Mesenchymal stem cell (in vitro differentiated cells and primary cell): ENCODE data around the gene FBXO3.

ENCODE experiments used
- DNase-seq: peaks from one replicate; pipeline ENCODE4 v3.0.0-alpha.2; 2013
- H2AFZ ChIP-seq: one replicate; pipeline ENCODE4 v1.6.1; 2013; ENCODE audit warnings: low read depth, mild to moderate bottlenecking, control low read depth, inconsistent platforms, low read length, moderate library complexity
- H2AK5ac ChIP-seq: 2 replicates; pipeline ENCODE4 v1.6.1; 2013; ENCODE audit warnings: low read length, moderate library complexity, mild to moderate bottlenecking, inconsistent platforms; ENCODE audit not compliant: severe bottlenecking
- H2BK120ac ChIP-seq: one replicate; pipeline ENCODE4 v1.6.1; 2013; ENCODE audit warnings: low read depth, mild to moderate bottlenecking, inconsistent platforms, low read length, moderate library complexity
- H2BK12ac ChIP-seq, 2 experiments: one replicate each; pipeline ENCODE4 v1.6.1; 2013; ENCODE audit warnings: inconsistent platforms in 2 of 2, low read length in 2 of 2, mild to moderate bottlenecking in 2 of 2, moderate library complexity in 2 of 2, control low read depth in 1 of 2
- H2BK15ac ChIP-seq: one replicate; pipeline ENCODE4 v1.6.1; 2013; ENCODE audit warnings: mild to moderate bottlenecking, low read depth, inconsistent platforms; ENCODE audit not compliant: poor library complexity, severe bottlenecking
- H2BK5ac ChIP-seq: 2 replicates; pipeline ENCODE4 v1.6.1; 2013; ENCODE audit warnings: low read depth, mild to moderate bottlenecking, low read length, control low read depth, inconsistent platforms; ENCODE audit not compliant: poor library complexity, severe bottlenecking
- H3K14ac ChIP-seq, 2 experiments: one replicate each; pipeline ENCODE4 v1.6.1; 2013; ENCODE audit warnings: inconsistent platforms in 2 of 2, low read length in 2 of 2, control low read depth in 1 of 2, mild to moderate bottlenecking in 1 of 2, moderate library complexity in 1 of 2
- H3K18ac ChIP-seq, 2 experiments: one replicate each; pipeline ENCODE4 v1.6.1; 2013; ENCODE audit warnings: inconsistent platforms in 2 of 2, low read length in 2 of 2, control low read depth in 1 of 2, low read depth in 1 of 2, mild to moderate bottlenecking in 1 of 2
- H3K23ac ChIP-seq, 2 experiments: one replicate each; pipeline ENCODE4 v1.6.1; 2013; ENCODE audit warnings: inconsistent platforms in 2 of 2, low read length in 2 of 2, mild to moderate bottlenecking in 2 of 2, moderate library complexity in 2 of 2, control low read depth in 1 of 2
- H3K27ac ChIP-seq: 2 replicates; pipeline ENCODE4 v1.5.1; 2013; ENCODE audit warnings: mild to moderate bottlenecking, moderate library complexity, low read length, control low read depth, inconsistent platforms; ENCODE audit not compliant: poor library complexity, severe bottlenecking
- H3K27me3 ChIP-seq, 2 experiments: 2 replicates each; pipeline versions ENCODE4 v1.6.1 to v1.7.0; 2013; ENCODE audit warnings: low read length in 2 of 2, mild to moderate bottlenecking in 2 of 2, moderate library complexity in 2 of 2, control low read depth in 1 of 2, inconsistent platforms in 1 of 2; ENCODE audit not compliant: control insufficient read depth in 1 of 2, insufficient read depth in 1 of 2
- H3K36me3 ChIP-seq, 2 experiments: 2 replicates each; pipeline versions ENCODE4 v1.6.1 to v1.7.0; 2013; ENCODE audit warnings: low read length in 2 of 2, control low read depth in 1 of 2, inconsistent platforms in 1 of 2, low read depth in 1 of 2, mild to moderate bottlenecking in 1 of 2; ENCODE audit not compliant: insufficient read depth in 2 of 2, control insufficient read depth in 1 of 2
- H3K4ac ChIP-seq, 2 experiments: one replicate each; pipeline ENCODE4 v1.6.1; 2013; ENCODE audit warnings: inconsistent platforms in 2 of 2, low read length in 2 of 2, mild to moderate bottlenecking in 2 of 2, moderate library complexity in 2 of 2, control low read depth in 1 of 2, low read depth in 1 of 2
- H3K4me1 ChIP-seq: 2 replicates; pipeline ENCODE4 v1.6.1; 2013; ENCODE audit warnings: low read depth, low read length, control low read depth; ENCODE audit not compliant: control insufficient read depth, insufficient read depth
- H3K4me2 ChIP-seq: 2 replicates; pipeline ENCODE4 v1.6.1; 2013; ENCODE audit warnings: low read length, mild to moderate bottlenecking, inconsistent platforms; ENCODE audit not compliant: poor library complexity, severe bottlenecking
- H3K4me3 ChIP-seq, 2 experiments: 2 replicates each; pipeline versions ENCODE4 v1.5.1 to v1.7.0; 2013; ENCODE audit warnings: low read length in 2 of 2, mild to moderate bottlenecking in 2 of 2, control low read depth in 1 of 2, low read depth in 1 of 2; ENCODE audit not compliant: insufficient read depth in 1 of 2
- H3K79me1 ChIP-seq: replicated peaks from 2 replicates; pipeline ENCODE4 v1.6.1; 2013; ENCODE audit warnings: mild to moderate bottlenecking, control low read depth, low read length, inconsistent platforms; ENCODE audit not compliant: poor library complexity, severe bottlenecking
- H3K9ac ChIP-seq: 2 replicates; pipeline ENCODE4 v1.7.0; 2013; ENCODE audit warnings: mild to moderate bottlenecking, low read length, moderate library complexity
- H3K9me3 ChIP-seq: 2 replicates; pipeline ENCODE4 v1.7.0; 2013; ENCODE audit warnings: mild to moderate bottlenecking, low read length; ENCODE audit not compliant: control insufficient read depth
- H4K8ac ChIP-seq: one replicate; pipeline ENCODE4 v1.6.1; 2013; ENCODE audit warnings: inconsistent platforms, mild to moderate bottlenecking, low read length, moderate library complexity
- H4K91ac ChIP-seq: one replicate; pipeline ENCODE4 v1.6.1; 2013; ENCODE audit warnings: mild to moderate bottlenecking, low read length, inconsistent platforms
- WGBS: methylation state at CpG from one replicate; pipeline ENCODE4 v1.1.7; 2013; ENCODE audit warnings: mixed read lengths; 5-methylcytosine and 5-hydroxymethylcytosine counted together

The FBXO3 gene

DNA sequence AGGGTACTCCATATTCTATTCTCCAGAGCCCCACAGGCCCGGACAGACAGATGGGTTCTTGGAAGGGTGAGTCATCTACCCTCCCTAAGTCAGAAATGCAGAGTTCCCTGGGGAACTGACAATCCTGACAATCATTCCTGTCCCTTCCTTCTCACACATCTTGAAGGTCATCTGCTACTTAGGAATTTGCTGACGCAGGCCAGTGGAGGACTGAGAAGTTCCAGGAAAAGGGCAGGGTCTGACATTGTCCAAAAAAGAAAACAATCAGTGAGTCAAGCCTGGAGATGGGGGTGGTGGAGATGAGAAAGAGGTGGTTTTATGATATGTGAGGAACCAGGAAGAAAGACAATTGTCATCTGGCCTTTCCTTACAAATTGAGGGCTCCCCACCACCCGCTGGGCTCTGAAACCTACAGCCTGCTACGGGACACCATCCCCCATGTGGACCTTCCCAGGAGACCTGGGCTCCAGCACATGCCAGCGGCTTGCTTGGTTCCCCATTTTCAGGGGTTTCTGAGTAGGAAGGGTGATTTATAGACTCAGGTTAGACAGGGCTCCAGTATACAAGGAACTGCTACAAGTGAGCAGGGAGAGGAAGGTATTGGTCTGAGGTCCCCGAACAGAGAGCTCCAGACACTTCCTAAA lies 51.0 kb downstream of the FBXO3 start:
- H3K9ac ChIP-seq, result peak overlapping the region; percentile 83
- no peak overlapping the region for H2BK5ac ChIP-seq
- H2AFZ ChIP-seq, result no peak overlapping the region
- H4K8ac ChIP-seq, result peak overlapping the region; percentile 90
- DNase-seq, result peak; percentile 94
- H3K23ac ChIP-seq, result no peak overlapping the region
- 35% methylated on average over 5 of the region's 6 CpGs for WGBS
- no peaks in the 10 kb centered on the region for H3K9me3 ChIP-seq
- H3K4me1 ChIP-seq, result peaks cover 27% of the 10 kb centered on the region
- H4K91ac ChIP-seq, result peak overlapping the region; percentile 82
- H2BK15ac ChIP-seq, result peak overlapping the region; percentile 48
- H3K79me1 ChIP-seq, result peaks cover 7% of the 10 kb centered on the region
- H3K36me3 ChIP-seq, result peaks cover 19 to 51% of the 10 kb centered on the region in 2 experiments
- no peak overlapping the region for H3K14ac ChIP-seq
- peak overlapping the region; percentile 85 for H3K27ac ChIP-seq
- peak overlapping the region in 1 of 2 experiments; percentile 82 for H2BK12ac ChIP-seq
- peak overlapping the region; percentile 98 for H2AK5ac ChIP-seq
- H3K4me2 ChIP-seq, result peak overlapping the region; percentile 12
- H3K4ac ChIP-seq, result peak overlapping the region; percentile 51 to 80
- peak overlapping the region in 1 of 2 experiments; percentile 43 for H3K4me3 ChIP-seq
- H2BK120ac ChIP-seq, result peak overlapping the region; percentile 81
- no peaks in the 10 kb centered on the region for H3K27me3 ChIP-seq
- H3K18ac ChIP-seq, result peak overlapping the region; percentile 60 to 65

GRCh38 chr11:33722590-33723234 lies 51.6 kb downstream of the FBXO3 start:
- H3K9ac ChIP-seq, result peak overlapping the region; percentile 83
- peak overlapping the region; percentile 51 for H3K27ac ChIP-seq
- no peaks in the 10 kb centered on the region for H3K9me3 ChIP-seq
- peak overlapping the region; percentile 29 to 48 for H3K4ac ChIP-seq
- H3K79me1 ChIP-seq, result peaks cover 8% of the 10 kb centered on the region
- H3K4me3 ChIP-seq, result peak overlapping the region in 1 of 2 experiments; percentile 38
- peak overlapping the region; percentile 15 for H2AK5ac ChIP-seq
- peaks cover 19 to 56% of the 10 kb centered on the region in 2 experiments for H3K36me3 ChIP-seq
- peaks cover 27% of the 10 kb centered on the region for H3K4me1 ChIP-seq
- peak; percentile 89 for DNase-seq
- H2AFZ ChIP-seq, result no peak overlapping the region
- peak overlapping the region; percentile 57 for H4K91ac ChIP-seq
- no peak overlapping the region for H2BK120ac ChIP-seq
- H2BK12ac ChIP-seq, result peak overlapping the region; percentile 51 to 91
- WGBS, result 34% methylated on average over 2 of the region's 2 CpGs
- H4K8ac ChIP-seq, result peak overlapping the region; percentile 66
- H3K14ac ChIP-seq, result no peak overlapping the region
- no peaks in the 10 kb centered on the region for H3K27me3 ChIP-seq
- peak overlapping the region; percentile 85 for H2BK15ac ChIP-seq
- H3K23ac ChIP-seq, result no peak overlapping the region
- peak overlapping the region; percentile 78 to 81 for H3K18ac ChIP-seq
- H2BK5ac ChIP-seq, result no peak overlapping the region
- no peak overlapping the region for H3K4me2 ChIP-seq

DNA sequence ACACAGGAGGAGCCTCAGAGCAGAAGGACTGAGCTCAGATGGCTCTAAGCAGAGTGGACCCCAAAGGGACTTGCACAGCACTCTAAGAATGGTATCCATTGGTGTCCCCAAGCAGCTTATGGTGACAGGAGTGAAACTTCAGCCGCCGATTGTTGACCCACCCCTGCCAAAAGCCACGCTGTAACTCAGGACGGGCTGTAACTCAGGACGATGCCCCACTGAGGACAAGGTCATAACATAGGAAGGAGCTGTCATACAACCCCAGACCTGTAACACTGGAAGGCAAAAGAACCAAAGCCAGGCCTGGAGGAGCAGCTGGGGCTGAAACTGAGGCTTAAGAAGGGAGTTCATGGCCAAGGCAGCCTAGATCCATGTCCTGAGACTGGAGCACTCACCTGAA lies 52.3 kb downstream of the FBXO3 start:
- H3K4me3 ChIP-seq, result peak overlapping the region in 1 of 2 experiments; percentile 38
- H3K9me3 ChIP-seq, result no peaks in the 10 kb centered on the region
- no peak overlapping the region for H3K27ac ChIP-seq
- H2AFZ ChIP-seq, result no peak overlapping the region
- H3K18ac ChIP-seq, result peak overlapping the region; percentile 4 to 78
- H2BK5ac ChIP-seq, result no peak overlapping the region
- peak overlapping the region; percentile 10 for H2AK5ac ChIP-seq
- peak overlapping the region; percentile 85 for H2BK15ac ChIP-seq
- peaks cover 10% of the 10 kb centered on the region for H3K79me1 ChIP-seq
- peaks cover 19 to 63% of the 10 kb centered on the region in 2 experiments for H3K36me3 ChIP-seq
- H3K27me3 ChIP-seq, result no peaks in the 10 kb centered on the region
- H3K4me2 ChIP-seq, result no peak overlapping the region
- H4K91ac ChIP-seq, result peak overlapping the region; percentile 57
- H2BK120ac ChIP-seq, result no peak overlapping the region
- H2BK12ac ChIP-seq, result peak overlapping the region in 1 of 2 experiments; percentile 91
- H3K4me1 ChIP-seq, result peaks cover 27% of the 10 kb centered on the region
- H3K9ac ChIP-seq, result peak overlapping the region; percentile 83
- H3K14ac ChIP-seq, result no peak overlapping the region
- WGBS, result 95% methylated on average over 5 of the region's 5 CpGs
- H3K23ac ChIP-seq, result no peak overlapping the region
- peak overlapping the region in 1 of 2 experiments; percentile 81 for H3K4ac ChIP-seq
- DNase-seq, result no peak
- H4K8ac ChIP-seq, result peak overlapping the region; percentile 80

- Histone ChIP-seq H3K27me3 (no peaks in the 10 kb centered on the region), H3K18ac (no peak overlapping the region), H3K27ac (peak overlapping the region; percentile 14), H2BK12ac (no peak overlapping the region), H3K14ac (no peak overlapping the region), H3K36me3 (peaks cover 24 to 69% of the 10 kb centered on the region in 2 experiments), H3K23ac (no peak overlapping the region), H4K91ac (no peak overlapping the region), H2AFZ (no peak overlapping the region), H3K9ac (peak overlapping the region; percentile 83), H3K4me1 (peaks cover 27% of the 10 kb centered on the region), H3K4me3 (no peak overlapping the region), H3K79me1 (peaks cover 10% of the 10 kb centered on the region), H2AK5ac (no peak overlapping the region), H2BK15ac (no peak overlapping the region), H2BK120ac (no peak overlapping the region), H3K4ac (no peak overlapping the region), H3K4me2 (no peak overlapping the region), H3K9me3 (no peaks in the 10 kb centered on the region), H4K8ac (no peak overlapping the region), H2BK5ac (no peak overlapping the region)
- peak; percentile 83 for DNase-seq
- 20% methylated on average over 1 of the region's 1 CpG for WGBS
Measured at GRCh38 chr11:33721426-33721825, 52.9 kb downstream of the FBXO3 start.
